Osteoblast (primary cell): ENCODE data around the gene KCNQ5. TPM values are rescaled to one million over a fixed set of nuclear protein-coding genes. Genes with fewer than 3 reads are reported as not detected.
A peak's percentile ranks its signal among the peaks of the same experiment; 100 is the strongest.

Experiments used
- DNase-seq: peaks from one replicate; pipeline ENCODE4 v3.0.0; 2011; ENCODE audit warnings: low spot score, mixed read lengths; ENCODE audit not compliant: insufficient read length; ENCODE audit errors: missing footprints
- H2AFZ ChIP-seq: 2 replicates; pipeline ENCODE4 v1.6.0; 2011; ENCODE audit warnings: mild to moderate bottlenecking, low read length
- H3K27ac ChIP-seq: 2 replicates; pipeline ENCODE4 v1.5.1; 2011; ENCODE audit warnings: mild to moderate bottlenecking, low read depth, low read length, moderate library complexity
- H3K27me3 ChIP-seq: 2 replicates; pipeline ENCODE4 v1.6.0; 2012; ENCODE audit warnings: mild to moderate bottlenecking, control low read depth, inconsistent platforms, low read length, moderate library complexity; ENCODE audit not compliant: insufficient read depth
- H3K36me3 ChIP-seq: 2 replicates; pipeline ENCODE4 v1.5.1; 2011; ENCODE audit warnings: mild to moderate bottlenecking, low read length, control low read depth, moderate library complexity; ENCODE audit not compliant: insufficient read depth
- H3K4me1 ChIP-seq: 2 replicates; pipeline ENCODE4 v1.5.1; 2011; ENCODE audit warnings: mild to moderate bottlenecking, low read length, control low read depth, moderate library complexity; ENCODE audit not compliant: insufficient read depth
- H3K4me2 ChIP-seq: 2 replicates; pipeline ENCODE4 v1.6.0; 2011; ENCODE audit warnings: mild to moderate bottlenecking, low read length; ENCODE audit not compliant: insufficient read depth
- H3K4me3 ChIP-seq: fragments of 200-600 bp; sonication (generic); 3 replicates; pipeline ENCODE4 v1.5.1; 2012; ENCODE audit warnings: mild to moderate bottlenecking, low read length, inconsistent platforms; ENCODE audit not compliant: insufficient read depth
- H3K79me2 ChIP-seq: 2 replicates; pipeline ENCODE4 v1.6.0; 2012; ENCODE audit warnings: mild to moderate bottlenecking, low read length, control low read depth, inconsistent platforms; ENCODE audit not compliant: insufficient read depth
- H3K9me3 ChIP-seq: 2 replicates; pipeline ENCODE4 v1.5.1; 2011; ENCODE audit warnings: low read depth, low read length, control low read depth
- H4K20me1 ChIP-seq: 2 replicates; pipeline ENCODE4 v1.6.0; 2012; ENCODE audit warnings: mild to moderate bottlenecking, low read length, control low read depth; ENCODE audit not compliant: insufficient read depth
- total RNA-seq: library from RNA; depleted of rRNA; stranded (reverse); fragments of >200 nt; gene quantifications from 2 replicates; pipeline ENCODE4 v1.2.3, GENCODE V29; 2012
- TF ChIP-seq, protein P1 (sequence below): IDR thresholded peaks from 2 replicates; pipeline ENCODE4 v1.5.1; 2011; ENCODE audit warnings: mild to moderate bottlenecking, low read depth, low read length, moderate library complexity; ENCODE audit errors: extremely low read depth

The KCNQ5 gene
- total RNA-seq, 1 donor: 4.0 TPM

DNA sequence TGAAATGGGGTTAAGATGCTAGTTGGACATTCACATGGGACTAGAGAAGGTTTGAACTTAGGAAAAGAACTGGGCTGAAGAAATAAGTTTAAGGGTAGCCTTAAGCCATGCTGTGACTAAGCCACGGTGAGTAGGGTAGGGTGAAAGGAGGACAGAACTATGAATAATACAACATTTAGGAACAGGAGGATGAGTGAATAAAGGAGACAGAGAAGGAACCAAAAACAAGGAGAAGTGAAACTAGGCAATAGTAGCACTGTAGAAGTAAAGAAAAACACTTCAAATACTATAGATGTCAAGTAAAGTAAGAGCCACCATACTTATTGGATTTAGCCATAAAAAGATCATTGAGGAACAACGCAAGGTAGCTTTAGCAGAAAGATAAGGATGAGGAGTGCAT lies 111.2 kb downstream of the KCNQ5 start:
- Histone ChIP-seq H4K20me1 (no peaks in the 10 kb centered on the region), H3K4me1 (peaks cover 3% of the 10 kb centered on the region), H3K9me3 (no peaks in the 10 kb centered on the region), H3K27ac (no peak overlapping the region), H3K27me3 (no peaks in the 10 kb centered on the region), H3K79me2 (no peaks in the 10 kb centered on the region), H3K4me2 (no peak overlapping the region), H3K36me3 (no peaks in the 10 kb centered on the region), H2AFZ (peak overlapping the region; percentile 16), H3K4me3 (no peak overlapping the region)
- TF ChIP-seq, protein P1, sequence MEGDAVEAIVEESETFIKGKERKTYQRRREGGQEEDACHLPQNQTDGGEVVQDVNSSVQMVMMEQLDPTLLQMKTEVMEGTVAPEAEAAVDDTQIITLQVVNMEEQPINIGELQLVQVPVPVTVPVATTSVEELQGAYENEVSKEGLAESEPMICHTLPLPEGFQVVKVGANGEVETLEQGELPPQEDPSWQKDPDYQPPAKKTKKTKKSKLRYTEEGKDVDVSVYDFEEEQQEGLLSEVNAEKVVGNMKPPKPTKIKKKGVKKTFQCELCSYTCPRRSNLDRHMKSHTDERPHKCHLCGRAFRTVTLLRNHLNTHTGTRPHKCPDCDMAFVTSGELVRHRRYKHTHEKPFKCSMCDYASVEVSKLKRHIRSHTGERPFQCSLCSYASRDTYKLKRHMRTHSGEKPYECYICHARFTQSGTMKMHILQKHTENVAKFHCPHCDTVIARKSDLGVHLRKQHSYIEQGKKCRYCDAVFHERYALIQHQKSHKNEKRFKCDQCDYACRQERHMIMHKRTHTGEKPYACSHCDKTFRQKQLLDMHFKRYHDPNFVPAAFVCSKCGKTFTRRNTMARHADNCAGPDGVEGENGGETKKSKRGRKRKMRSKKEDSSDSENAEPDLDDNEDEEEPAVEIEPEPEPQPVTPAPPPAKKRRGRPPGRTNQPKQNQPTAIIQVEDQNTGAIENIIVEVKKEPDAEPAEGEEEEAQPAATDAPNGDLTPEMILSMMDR: no peak
- DNase-seq: no peak

GRCh38 chr6:72738091-72738490 lies 116.2 kb downstream of the KCNQ5 start:
- Histone ChIP-seq H3K79me2 (no peaks in the 10 kb centered on the region), H3K36me3 (no peaks in the 10 kb centered on the region), H3K4me1 (peaks cover 2% of the 10 kb centered on the region), H2AFZ (no peak overlapping the region), H3K4me2 (no peak overlapping the region), H4K20me1 (no peaks in the 10 kb centered on the region), H3K4me3 (no peak overlapping the region), H3K27me3 (no peaks in the 10 kb centered on the region), H3K27ac (no peak overlapping the region), H3K9me3 (no peaks in the 10 kb centered on the region)
- TF ChIP-seq, protein P1: no peak
- no peak for DNase-seq

DNA sequence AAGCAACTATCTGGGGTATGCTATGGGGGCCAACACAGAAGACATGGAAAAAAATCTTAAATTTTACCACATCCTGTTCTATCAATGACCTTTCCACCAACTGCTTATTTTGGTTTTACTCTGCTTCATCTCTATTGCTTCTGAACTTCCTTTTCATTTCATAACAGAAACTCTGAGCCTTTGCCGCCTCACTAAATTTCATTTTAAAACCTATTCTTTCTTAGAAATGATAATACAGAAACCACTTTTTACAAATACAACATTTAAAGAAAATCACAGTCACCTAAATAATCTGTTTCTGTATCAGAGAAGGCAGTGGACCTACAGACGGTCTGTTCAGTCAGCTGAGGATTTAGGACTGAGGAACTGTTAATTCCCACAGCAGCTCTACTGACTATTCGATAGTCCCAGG lies 117.5 kb downstream of the KCNQ5 start:
- Histone ChIP-seq H2AFZ (peak overlapping the region; percentile 67), H3K79me2 (no peaks in the 10 kb centered on the region), H3K27ac (no peak overlapping the region), H4K20me1 (no peaks in the 10 kb centered on the region), H3K27me3 (no peaks in the 10 kb centered on the region), H3K9me3 (no peaks in the 10 kb centered on the region), H3K4me3 (no peak overlapping the region), H3K36me3 (no peaks in the 10 kb centered on the region), H3K4me2 (peak overlapping the region; percentile 54), H3K4me1 (peaks cover 2% of the 10 kb centered on the region)
- TF ChIP-seq, protein P1: no peak
- no peak for DNase-seq

DNA sequence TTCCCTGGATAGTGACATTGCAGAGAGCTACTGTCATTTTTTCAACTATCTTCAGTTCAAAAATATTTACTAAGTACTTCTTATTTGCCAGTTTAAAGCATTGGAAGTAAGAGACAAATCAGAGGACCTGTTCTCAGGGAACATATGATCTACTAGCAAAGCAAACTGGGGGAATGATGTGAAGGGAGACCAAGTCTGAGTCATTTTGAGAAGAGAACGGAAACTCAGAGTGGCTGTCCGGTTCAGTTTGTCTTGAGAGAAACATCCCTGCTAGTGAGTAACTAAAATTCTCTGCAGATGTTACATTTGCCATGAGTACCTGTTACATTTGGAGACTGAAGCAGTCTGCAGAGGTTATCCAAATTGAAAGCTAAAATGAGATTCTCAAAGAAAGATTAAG lies 118.3 kb downstream of the KCNQ5 start:
- Histone ChIP-seq H4K20me1 (no peaks in the 10 kb centered on the region), H3K79me2 (no peaks in the 10 kb centered on the region), H3K4me3 (no peak overlapping the region), H2AFZ (no peak overlapping the region), H3K9me3 (no peaks in the 10 kb centered on the region), H3K4me1 (peaks cover 4% of the 10 kb centered on the region), H3K36me3 (no peaks in the 10 kb centered on the region), H3K27ac (no peak overlapping the region), H3K27me3 (no peaks in the 10 kb centered on the region), H3K4me2 (peak overlapping the region; percentile 54)
- peak; percentile 62 for DNase-seq
- TF ChIP-seq, protein P1: no peak
